ENCODE data around the gene ZNF503. TPM values are rescaled to one million over a fixed set of nuclear protein-coding genes. Genes with fewer than 3 reads are reported as not detected.

ZNF503 gene
- total and polyA plus RNA-seq, 10 of the 15 experiments (the other 5 are each of a cell fraction or from before 2014, with no cell fraction given), result 0.05 to 1.1 (median 0.11) TPM; not detected in 1

DNA sequence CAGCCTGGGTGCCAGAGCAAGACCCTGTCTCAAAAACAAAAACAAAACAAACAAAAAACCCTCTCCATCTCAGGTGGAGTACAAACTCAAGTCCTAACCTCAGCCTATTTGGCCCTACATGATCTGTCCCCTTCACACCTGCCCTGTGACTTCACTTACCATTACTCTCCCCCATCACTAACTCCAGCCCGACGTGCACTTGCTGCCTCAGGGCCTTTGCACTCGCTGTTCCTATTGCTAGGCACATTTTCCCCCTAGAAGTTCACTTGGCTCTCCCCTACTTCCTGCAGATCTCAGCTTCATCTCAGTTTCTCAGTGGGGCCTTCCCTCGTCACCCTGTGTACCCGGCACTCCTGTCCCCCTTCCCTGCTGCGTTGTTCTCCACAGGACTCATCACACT, 21.3 kb upstream of the ZNF503 start:
- no peak overlapping the region for H3K9ac ChIP-seq (ENCODE audit: control insufficient read depth, insufficient read depth, low read length)
- ChIA-PET POLR2A (no interaction called here), RAD21 (ENCODE audit: unreplicated experiment) (interaction anchor here (1.7 kb wide), 1 partner anchor 18 kb away, joined by 3 read pairs; no protein-coding TSS in a partner anchor), CTCF (no interaction called here), SMC1A (ENCODE audit: uncharacterized antibody, unreplicated experiment) (interaction anchor here (1.1 to 1.2 kb wide), 2 partner anchors 64 to 229 kb away, joined by 3 to 5 read pairs; no protein-coding TSS in a partner anchor)
- no peak overlapping the region for H3K4me3 ChIP-seq
- TF ChIP-seq SPI1 (IDR thresholded peaks at IDR 0.05; ENCODE audit: borderline replicate concordance, insufficient read depth, low read depth, low read length) (no peak), RUNX3 (IDR thresholded peaks at IDR 0.05; ENCODE audit: low read length) (no peak)
- H3K27ac ChIP-seq (ENCODE audit: control insufficient read depth, insufficient read depth), result no peak overlapping the region
- no peaks in the 10 kb centered on the region; a peak in 1 of 4 replicates for H3K27me3 ChIP-seq (replicated peaks in 1 of 2; ENCODE audit: control insufficient read depth in 2 of 2, insufficient read depth in 2 of 2, low read length in 1 of 2)
- BruUV-seq (replicated peaks), result no TSS peak
- WGBS (ENCODE audit: insufficient coverage, insufficient replicate concordance, low lambda C conversion rate, missing lambda C conversion rate), result 43% methylated on average over 6 of the region's 6 CpGs
- DNase-seq (ENCODE audit: low read depth, low spot score), result no peak
- H3K79me2 ChIP-seq (ENCODE audit: control insufficient read depth, insufficient read depth, low read length), result no peaks in the 10 kb centered on the region
- no peak overlapping the region for H3K4me2 ChIP-seq (ENCODE audit: control insufficient read depth, insufficient read depth)
- H3K9me3 ChIP-seq (replicated peaks; ENCODE audit: control insufficient read depth, insufficient read depth, low read length), result no peaks in the 10 kb centered on the region
- no peaks in the 10 kb centered on the region for H3K36me3 ChIP-seq (ENCODE audit: control insufficient read depth in 2 of 2, insufficient read depth in 2 of 2, low read length in 1 of 2)
- ATAC-seq, result no peak
- intact Hi-C loops (cut with micrococcal nuclease; ENCODE audit: unreplicated experiment), result no loop called here
- FAIRE-seq, result no peak
- in situ Hi-C loops (cut with MboI), result no loop called here
- H4K20me1 ChIP-seq (ENCODE audit: control insufficient read depth, insufficient read depth), result no peaks in the 10 kb centered on the region
- no peak overlapping the region for H2AFZ ChIP-seq (ENCODE audit: control insufficient read depth, low read depth, low read length)
- no peaks in the 10 kb centered on the region for H3K4me1 ChIP-seq (ENCODE audit: control insufficient read depth, insufficient read depth, low read length)

DNA sequence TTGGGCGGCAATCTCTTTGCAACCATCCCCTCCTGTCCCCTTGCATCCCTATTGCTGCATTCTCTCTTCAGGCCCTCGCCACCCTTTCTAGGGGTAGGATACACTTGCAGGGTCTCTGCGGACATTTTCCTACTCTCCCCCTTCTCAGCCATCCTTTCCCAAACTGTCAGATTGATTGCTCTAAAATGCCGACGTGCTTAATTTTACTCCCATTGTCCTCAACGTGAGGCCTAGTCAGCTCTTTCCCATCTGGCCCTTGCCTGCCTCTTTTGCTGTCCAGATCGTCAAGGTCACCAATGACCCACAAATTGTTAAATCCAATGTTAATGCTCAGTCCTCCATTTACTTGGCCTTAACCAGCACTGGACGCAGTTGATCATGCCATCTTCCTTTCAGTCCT, 17.1 kb upstream of the ZNF503 start:
- ChIA-PET POLR2A (no interaction called here), CTCF (interaction anchor here (0.8 kb wide), 1 partner anchor 69 kb away, joined by 3 read pairs; no protein-coding TSS in a partner anchor), SMC1A (ENCODE audit: uncharacterized antibody, unreplicated experiment) (interaction anchor here (3.7 kb wide), 1 partner anchor 11 kb away, joined by 16 read pairs; no protein-coding TSS in a partner anchor), RAD21 (ENCODE audit: unreplicated experiment) (no interaction called here)
- no TSS peak for BruUV-seq (replicated peaks)
- Histone ChIP-seq H3K36me3 (ENCODE audit: control insufficient read depth in 2 of 2, insufficient read depth in 2 of 2, low read length in 1 of 2) (no peaks in the 10 kb centered on the region), H3K4me3 (no peak overlapping the region), H4K20me1 (ENCODE audit: control insufficient read depth, insufficient read depth) (no peaks in the 10 kb centered on the region), H3K27me3 (replicated peaks in 1 of 2; ENCODE audit: control insufficient read depth in 2 of 2, insufficient read depth in 2 of 2, low read length in 1 of 2) (no peaks in the 10 kb centered on the region; a peak in 1 of 4 replicates), H3K4me2 (ENCODE audit: control insufficient read depth, insufficient read depth) (no peak overlapping the region), H3K4me1 (ENCODE audit: control insufficient read depth, insufficient read depth, low read length) (no peaks in the 10 kb centered on the region), H3K9ac (ENCODE audit: control insufficient read depth, insufficient read depth, low read length) (no peak overlapping the region), H3K9me3 (replicated peaks; ENCODE audit: control insufficient read depth, insufficient read depth, low read length) (no peaks in the 10 kb centered on the region), H3K27ac (ENCODE audit: control insufficient read depth, insufficient read depth) (no peak overlapping the region), H2AFZ (ENCODE audit: control insufficient read depth, low read depth, low read length) (no peak overlapping the region), H3K79me2 (ENCODE audit: control insufficient read depth, insufficient read depth, low read length) (no peaks in the 10 kb centered on the region)
- FAIRE-seq, result no peak
- DNase-seq (ENCODE audit: low read depth, low spot score), result no peak
- in situ Hi-C loops (cut with MboI) (no loop called here), intact Hi-C loops (cut with micrococcal nuclease; ENCODE audit: unreplicated experiment) (no loop called here)
- 32% methylated on average over 8 of the region's 8 CpGs for WGBS (ENCODE audit: insufficient coverage, insufficient replicate concordance, low lambda C conversion rate, missing lambda C conversion rate)
- no peak for ATAC-seq
- TF ChIP-seq MXI1 (IDR thresholded peaks at IDR 0.05; ENCODE audit: low read depth, low read length) (no peak), POLR2A (IDR thresholded peaks at IDR 0.05; ENCODE audit: low read depth, low read length) (no peak), NFYA (IDR thresholded peaks at IDR 0.05; ENCODE audit: borderline replicate concordance, low read depth, low read length) (no peak), YBX1 (IDR thresholded peaks at IDR 0.05) (no peak), IKZF2 (IDR thresholded peaks at IDR 0.05) (no peak)
- TF ChIP-seq, protein P1, sequence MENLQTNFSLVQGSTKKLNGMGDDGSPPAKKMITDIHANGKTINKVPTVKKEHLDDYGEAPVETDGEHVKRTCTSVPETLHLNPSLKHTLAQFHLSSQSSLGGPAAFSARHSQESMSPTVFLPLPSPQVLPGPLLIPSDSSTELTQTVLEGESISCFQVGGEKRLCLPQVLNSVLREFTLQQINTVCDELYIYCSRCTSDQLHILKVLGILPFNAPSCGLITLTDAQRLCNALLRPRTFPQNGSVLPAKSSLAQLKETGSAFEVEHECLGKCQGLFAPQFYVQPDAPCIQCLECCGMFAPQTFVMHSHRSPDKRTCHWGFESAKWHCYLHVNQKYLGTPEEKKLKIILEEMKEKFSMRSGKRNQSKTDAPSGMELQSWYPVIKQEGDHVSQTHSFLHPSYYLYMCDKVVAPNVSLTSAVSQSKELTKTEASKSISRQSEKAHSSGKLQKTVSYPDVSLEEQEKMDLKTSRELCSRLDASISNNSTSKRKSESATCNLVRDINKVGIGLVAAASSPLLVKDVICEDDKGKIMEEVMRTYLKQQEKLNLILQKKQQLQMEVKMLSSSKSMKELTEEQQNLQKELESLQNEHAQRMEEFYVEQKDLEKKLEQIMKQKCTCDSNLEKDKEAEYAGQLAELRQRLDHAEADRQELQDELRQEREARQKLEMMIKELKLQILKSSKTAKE (IDR thresholded peaks at IDR 0.05; ENCODE audit: low read depth, poor library complexity, severe bottlenecking), result no peak
- TF ChIP-seq, protein P2, sequence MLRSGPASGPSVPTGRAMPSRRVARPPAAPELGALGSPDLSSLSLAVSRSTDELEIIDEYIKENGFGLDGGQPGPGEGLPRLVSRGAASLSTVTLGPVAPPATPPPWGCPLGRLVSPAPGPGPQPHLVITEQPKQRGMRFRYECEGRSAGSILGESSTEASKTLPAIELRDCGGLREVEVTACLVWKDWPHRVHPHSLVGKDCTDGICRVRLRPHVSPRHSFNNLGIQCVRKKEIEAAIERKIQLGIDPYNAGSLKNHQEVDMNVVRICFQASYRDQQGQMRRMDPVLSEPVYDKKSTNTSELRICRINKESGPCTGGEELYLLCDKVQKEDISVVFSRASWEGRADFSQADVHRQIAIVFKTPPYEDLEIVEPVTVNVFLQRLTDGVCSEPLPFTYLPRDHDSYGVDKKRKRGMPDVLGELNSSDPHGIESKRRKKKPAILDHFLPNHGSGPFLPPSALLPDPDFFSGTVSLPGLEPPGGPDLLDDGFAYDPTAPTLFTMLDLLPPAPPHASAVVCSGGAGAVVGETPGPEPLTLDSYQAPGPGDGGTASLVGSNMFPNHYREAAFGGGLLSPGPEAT (IDR thresholded peaks at IDR 0.05; ENCODE audit: low read depth), result no peak
- TF ChIP-seq, protein P3, sequence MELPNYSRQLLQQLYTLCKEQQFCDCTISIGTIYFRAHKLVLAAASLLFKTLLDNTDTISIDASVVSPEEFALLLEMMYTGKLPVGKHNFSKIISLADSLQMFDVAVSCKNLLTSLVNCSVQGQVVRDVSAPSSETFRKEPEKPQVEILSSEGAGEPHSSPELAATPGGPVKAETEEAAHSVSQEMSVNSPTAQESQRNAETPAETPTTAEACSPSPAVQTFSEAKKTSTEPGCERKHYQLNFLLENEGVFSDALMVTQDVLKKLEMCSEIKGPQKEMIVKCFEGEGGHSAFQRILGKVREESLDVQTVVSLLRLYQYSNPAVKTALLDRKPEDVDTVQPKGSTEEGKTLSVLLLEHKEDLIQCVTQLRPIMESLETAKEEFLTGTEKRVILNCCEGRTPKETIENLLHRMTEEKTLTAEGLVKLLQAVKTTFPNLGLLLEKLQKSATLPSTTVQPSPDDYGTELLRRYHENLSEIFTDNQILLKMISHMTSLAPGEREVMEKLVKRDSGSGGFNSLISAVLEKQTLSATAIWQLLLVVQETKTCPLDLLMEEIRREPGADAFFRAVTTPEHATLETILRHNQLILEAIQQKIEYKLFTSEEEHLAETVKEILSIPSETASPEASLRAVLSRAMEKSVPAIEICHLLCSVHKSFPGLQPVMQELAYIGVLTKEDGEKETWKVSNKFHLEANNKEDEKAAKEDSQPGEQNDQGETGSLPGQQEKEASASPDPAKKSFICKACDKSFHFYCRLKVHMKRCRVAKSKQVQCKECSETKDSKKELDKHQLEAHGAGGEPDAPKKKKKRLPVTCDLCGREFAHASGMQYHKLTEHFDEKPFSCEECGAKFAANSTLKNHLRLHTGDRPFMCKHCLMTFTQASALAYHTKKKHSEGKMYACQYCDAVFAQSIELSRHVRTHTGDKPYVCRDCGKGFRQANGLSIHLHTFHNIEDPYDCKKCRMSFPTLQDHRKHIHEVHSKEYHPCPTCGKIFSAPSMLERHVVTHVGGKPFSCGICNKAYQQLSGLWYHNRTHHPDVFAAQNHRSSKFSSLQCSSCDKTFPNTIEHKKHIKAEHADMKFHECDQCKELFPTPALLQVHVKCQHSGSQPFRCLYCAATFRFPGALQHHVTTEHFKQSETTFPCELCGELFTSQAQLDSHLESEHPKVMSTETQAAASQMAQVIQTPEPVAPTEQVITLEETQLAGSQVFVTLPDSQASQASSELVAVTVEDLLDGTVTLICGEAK (IDR thresholded peaks at IDR 0.05; ENCODE audit: borderline replicate concordance), result no peak

Measured in GM12878 (cell line).